Neural progenitor cell (in vitro differentiated cells): ENCODE measurements around the gene ABCA1.

Source experiments
- EZH2 ChIP-seq: fragments of 200-600 bp; sonication (generic); IDR thresholded peaks from 2 replicates; pipeline ENCODE4 v1.6.1; 2017; ENCODE audit warnings: antibody characterized with exemption, mild to moderate bottlenecking, moderate library complexity
- EZH2phosphoT487 ChIP-seq: fragments of 200-600 bp; sonication (generic); IDR thresholded peaks from 2 replicates; pipeline ENCODE4 v1.6.1; 2017; ENCODE audit warnings: antibody characterized with exemption
- TF ChIP-seq, protein P1 (sequence below): fragments of 200-600 bp; sonication (generic); IDR thresholded peaks from 2 replicates; pipeline ENCODE4 v1.5.1; 2017; ENCODE audit warnings: antibody characterized with exemption, mild to moderate bottlenecking

DNA sequence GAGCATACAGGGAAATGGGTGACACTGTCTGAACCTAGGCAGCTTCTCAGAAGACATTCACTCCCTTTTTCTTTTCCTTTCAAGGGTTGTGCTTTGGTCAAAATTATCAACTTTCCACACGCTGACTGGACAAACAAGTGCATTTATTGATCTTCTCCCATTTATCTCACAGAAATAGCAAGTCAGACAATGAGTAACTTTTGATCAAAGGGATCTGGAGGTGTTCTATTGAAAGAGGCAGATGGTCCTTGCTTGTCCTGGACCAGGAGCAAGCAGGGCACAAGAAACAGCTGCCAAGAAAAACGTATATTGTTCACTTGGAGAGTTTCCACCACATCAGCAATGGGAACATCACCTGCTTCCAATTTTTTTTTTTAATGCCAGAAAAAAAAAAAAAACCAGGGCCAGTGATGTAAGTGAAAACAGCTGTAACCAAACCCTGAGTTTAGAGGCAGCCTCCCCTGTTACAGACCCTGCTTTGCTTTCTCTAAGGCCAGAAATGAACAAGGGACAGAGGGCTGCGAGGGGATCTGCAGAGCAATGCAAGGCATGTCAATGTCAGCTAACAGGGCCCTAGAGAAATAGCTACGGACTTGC, 84.2 kb downstream of the ABCA1 start:
- TF ChIP-seq, protein P1, sequence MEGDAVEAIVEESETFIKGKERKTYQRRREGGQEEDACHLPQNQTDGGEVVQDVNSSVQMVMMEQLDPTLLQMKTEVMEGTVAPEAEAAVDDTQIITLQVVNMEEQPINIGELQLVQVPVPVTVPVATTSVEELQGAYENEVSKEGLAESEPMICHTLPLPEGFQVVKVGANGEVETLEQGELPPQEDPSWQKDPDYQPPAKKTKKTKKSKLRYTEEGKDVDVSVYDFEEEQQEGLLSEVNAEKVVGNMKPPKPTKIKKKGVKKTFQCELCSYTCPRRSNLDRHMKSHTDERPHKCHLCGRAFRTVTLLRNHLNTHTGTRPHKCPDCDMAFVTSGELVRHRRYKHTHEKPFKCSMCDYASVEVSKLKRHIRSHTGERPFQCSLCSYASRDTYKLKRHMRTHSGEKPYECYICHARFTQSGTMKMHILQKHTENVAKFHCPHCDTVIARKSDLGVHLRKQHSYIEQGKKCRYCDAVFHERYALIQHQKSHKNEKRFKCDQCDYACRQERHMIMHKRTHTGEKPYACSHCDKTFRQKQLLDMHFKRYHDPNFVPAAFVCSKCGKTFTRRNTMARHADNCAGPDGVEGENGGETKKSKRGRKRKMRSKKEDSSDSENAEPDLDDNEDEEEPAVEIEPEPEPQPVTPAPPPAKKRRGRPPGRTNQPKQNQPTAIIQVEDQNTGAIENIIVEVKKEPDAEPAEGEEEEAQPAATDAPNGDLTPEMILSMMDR = no peak
- TF ChIP-seq EZH2 = no peak
- no peak for TF ChIP-seq EZH2phosphoT487
